NB4 (cell line): ENCODE measurements around the gene FNIP2.

Experiments used
- TF ChIP-seq, protein P1 (sequence below): IDR thresholded peaks from 2 replicates; pipeline ENCODE4 v1.6.1; 2011; ENCODE audit warnings: low read depth, low read length
- TF ChIP-seq, protein P2 (sequence below): IDR thresholded peaks from one replicate; pipeline ENCODE4 v1.5.1; 2012; ENCODE audit warnings: low read depth, low read length

DNA sequence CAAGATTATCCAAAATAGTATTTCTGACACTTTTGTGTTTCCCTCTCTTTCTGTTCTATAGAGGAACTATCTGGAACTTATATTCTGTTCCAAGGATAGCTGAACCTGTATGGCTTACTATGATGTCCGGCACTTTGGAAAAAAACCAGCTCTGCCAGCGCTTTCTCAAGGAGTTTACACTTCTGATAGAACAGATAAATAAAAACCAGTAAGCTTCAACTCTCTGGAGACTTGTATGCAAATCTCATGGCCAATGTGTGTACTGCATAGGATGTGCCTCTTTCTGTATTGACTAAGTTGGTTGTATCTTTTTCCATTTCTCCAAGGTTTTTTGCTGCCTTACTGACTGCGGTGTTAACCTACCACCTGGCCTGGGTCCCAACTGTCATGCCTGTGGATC is 92.5 kb downstream of the FNIP2 start:
- TF ChIP-seq, protein P1, sequence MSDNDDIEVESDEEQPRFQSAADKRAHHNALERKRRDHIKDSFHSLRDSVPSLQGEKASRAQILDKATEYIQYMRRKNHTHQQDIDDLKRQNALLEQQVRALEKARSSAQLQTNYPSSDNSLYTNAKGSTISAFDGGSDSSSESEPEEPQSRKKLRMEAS, result no peak
- TF ChIP-seq, protein P2, sequence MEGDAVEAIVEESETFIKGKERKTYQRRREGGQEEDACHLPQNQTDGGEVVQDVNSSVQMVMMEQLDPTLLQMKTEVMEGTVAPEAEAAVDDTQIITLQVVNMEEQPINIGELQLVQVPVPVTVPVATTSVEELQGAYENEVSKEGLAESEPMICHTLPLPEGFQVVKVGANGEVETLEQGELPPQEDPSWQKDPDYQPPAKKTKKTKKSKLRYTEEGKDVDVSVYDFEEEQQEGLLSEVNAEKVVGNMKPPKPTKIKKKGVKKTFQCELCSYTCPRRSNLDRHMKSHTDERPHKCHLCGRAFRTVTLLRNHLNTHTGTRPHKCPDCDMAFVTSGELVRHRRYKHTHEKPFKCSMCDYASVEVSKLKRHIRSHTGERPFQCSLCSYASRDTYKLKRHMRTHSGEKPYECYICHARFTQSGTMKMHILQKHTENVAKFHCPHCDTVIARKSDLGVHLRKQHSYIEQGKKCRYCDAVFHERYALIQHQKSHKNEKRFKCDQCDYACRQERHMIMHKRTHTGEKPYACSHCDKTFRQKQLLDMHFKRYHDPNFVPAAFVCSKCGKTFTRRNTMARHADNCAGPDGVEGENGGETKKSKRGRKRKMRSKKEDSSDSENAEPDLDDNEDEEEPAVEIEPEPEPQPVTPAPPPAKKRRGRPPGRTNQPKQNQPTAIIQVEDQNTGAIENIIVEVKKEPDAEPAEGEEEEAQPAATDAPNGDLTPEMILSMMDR, result no peak
